NCI-H345 (cell line): ENCODE measurements around the gene ENTREP3.
A peak's percentile ranks its signal among the peaks of the same experiment; 100 is the strongest.
"Not testable (repeated sequence)": the region's sequence is repeated elsewhere in the genome, so short reads cannot be mapped to it uniquely, and the experiment has no call there.

Experiments used
- DNase-seq: peaks from one replicate; lab custom pipeline; 2025; lab: John Stamatoyannopoulos, UW

Gene ENTREP3

DNA sequence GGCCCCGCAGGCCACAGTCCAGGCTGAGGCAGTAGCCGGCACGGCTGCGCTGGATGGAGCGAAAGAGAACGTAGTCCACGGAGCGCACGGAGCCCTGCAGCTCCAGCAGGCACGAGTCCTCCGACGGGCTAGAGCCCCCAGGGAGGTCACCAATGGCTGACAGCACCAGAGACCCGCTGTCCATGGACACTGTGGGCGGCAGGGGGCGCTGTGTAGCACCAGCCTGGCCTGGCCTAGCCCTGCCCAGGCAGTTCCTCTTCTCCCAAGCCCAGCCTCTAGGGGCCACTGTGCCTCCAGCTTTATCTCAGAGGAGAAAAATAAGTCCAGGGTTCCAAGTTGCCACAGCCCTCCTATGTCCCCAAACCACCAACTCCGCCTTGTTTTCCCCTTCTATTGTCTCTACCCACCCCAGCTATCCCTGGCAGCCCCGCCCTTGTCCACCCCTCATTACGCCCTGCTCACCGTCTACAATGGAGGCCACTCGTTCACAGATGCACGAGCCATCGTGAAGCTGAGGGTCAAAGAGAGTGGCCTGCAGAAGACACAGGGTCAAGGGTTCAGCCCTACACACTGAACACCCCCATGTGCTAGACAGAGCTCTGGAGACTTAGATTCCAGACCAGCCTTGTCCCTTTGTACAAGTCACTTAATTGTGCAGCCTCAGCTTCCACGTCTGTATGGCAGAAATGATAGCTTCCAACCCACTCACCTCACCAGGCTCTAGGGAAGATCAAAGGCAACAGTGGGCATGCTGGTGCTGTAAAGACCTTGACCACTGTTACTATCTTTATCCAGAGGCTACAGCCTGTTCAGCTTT is 4.4 kb downstream of the ENTREP3 start:
- DNase-seq = peak; percentile 98

DNA sequence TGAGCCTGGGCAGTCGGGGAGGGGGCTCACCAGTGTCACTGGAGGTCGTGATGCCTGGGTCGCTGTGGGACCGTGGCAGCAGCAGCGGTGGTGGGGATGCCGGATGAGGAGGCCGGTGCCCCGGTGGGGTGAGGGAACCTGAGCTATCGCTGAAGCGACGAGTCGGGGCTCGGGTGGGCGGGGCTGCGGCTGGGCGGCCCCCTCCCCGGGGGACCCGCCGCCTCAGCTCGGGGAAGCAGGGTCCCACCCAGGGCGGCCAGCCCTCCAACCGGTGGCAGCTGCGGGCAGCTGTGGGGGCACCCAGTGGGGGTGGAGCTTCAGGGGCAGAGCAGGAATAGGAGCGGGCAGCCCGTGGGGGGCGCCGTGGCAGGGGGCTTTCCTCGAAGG is 5.0 kb downstream of the ENTREP3 start:
- no peak for DNase-seq

DNA sequence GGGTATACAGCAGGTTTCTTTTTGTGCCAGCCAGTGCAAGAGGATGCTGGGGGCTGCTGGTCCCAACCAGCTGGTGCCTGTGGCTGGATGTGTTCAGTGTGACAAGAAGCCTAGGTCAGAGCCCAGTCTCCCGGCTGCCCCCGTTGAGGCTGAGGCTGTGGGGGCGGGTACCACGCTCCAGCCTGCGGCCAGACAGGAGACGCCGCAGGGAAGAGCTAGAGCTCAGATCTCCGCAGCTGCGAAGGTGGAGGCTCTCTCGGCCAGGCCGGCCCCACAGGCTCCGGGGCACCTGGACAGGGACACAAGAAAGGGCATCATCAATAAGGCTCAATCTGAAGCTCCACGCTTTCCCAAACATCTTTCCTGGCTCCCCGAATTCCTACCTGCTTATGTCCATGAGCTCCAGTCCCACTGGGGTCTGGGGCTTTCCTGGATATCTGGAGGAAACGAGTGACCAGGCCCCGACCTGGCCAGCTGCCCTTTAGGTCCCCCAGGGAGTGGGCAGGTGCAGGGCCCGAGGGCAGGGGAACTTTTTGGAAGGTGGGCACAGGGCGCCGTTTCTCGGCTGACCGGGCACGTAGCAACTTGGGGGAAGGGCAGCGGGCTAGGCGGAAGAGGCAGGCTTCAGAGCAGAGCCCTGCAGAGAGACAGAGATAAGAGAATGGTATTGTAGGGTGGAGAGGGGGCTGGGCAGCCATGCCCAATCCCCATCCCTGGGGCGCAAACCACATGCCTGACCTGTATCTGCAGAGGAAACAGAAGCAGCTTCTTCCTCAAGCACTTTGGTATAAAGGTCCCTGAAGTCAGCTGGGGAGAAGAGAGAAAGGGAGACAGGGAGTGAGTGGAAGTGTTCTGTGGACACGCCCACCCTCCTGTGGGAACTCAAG is 7.4 kb downstream of the ENTREP3 start:
- no peak for DNase-seq

DNA sequence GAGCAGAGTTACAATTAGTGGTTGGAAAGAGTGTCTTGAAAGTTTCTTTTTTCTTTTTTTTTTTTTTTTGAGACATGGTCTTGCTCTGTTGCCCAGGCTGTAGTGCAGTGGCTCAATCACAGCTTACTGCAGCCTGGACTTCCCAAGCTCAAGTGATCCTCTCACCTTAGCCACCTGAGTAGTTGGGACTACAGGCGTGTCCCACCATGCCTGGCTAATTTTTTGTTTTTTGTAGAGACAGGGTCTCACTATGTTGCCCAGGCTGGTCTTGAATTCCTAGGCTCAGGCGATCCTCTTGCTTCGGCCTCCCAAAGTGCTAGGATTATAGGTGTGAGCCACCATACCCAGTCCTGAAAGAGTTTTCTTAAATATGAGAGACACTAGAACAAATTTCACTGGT is 8.5 kb downstream of the ENTREP3 start:
- not testable (repeated sequence) for DNase-seq

DNA sequence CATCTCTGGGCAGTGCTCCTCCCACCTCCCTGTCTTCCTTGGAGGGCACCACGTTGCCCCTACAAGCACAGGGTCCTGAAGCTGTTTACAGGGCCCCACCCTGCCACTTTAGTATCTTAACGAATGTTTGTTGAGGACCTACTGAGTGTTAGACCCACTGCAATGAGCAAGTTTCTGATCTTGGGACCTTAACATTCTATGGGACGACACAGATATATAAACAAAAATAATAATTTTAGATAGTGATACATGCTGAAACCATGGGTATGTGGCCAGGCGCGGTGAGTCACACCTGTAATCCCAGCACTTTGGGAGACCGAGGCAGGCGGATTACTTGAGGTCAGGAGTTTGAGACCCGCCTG is 10.1 kb downstream of the ENTREP3 start:
- DNase-seq = no peak

DNA sequence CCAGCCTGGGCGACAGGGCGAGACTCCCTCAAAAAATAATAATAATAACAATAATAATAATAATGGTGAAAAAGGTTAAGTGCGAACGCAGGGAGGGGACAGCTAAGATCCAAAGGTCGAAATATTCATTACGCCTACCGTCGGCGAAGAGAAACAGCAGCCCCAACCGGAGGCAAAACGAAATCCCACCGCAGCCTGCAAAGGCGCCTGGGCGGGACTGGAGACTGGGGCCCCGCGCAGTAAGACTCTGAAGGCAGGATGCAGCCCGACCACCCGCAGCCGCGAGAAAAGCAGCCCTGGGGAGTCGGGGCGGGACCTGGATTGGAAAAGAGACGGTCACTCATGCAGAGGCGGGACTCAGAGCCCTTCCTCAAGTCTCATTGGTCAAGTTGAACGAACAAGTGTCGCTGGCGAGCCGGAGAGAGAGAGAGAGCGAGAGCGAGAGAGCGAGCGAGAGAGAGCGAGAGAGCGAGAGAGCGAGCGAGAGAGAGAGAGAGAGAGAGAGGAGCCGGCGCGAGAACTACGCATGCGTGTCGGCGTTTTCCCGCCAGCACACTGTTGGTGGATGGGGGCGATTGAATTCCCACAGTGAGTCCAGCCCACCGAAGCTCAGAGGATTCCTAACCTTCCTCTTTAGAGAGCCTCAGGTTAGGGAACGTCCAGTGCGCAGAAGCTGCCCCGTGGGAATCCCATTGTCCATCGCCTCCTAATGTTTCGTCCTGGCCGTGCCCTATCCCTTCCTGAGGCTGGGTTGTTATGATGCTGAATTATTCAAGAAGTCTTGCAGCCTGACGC is 10.7 kb downstream of the ENTREP3 start:
- peak; percentile 100 for DNase-seq

DNA sequence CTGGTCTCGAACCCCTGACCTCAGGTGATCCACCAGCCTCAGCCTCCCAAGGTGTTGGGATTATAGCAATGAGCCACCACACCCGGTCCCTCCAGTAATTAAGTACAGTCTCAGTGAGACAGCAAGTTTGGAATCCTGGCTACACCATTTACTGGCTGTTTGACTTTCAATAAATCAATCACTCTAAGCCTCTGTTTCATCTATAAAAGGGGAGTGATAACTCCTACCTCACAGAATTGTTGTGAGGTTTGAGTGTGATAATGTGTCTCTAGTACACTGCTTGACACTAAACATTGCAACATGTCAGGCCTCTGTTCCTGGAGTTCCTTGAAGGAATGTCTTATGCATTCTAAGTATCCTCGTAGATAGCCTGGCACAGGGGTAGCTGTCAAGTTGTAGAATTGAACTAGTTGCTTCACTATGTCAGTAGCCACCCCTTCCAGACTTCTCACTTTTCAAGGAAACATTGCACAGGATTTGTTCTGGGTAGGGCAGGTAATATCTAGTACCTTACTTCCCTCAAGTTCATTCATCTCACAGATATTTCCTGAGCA is 12.4 kb downstream of the ENTREP3 start:
- DNase-seq = no peak

DNA sequence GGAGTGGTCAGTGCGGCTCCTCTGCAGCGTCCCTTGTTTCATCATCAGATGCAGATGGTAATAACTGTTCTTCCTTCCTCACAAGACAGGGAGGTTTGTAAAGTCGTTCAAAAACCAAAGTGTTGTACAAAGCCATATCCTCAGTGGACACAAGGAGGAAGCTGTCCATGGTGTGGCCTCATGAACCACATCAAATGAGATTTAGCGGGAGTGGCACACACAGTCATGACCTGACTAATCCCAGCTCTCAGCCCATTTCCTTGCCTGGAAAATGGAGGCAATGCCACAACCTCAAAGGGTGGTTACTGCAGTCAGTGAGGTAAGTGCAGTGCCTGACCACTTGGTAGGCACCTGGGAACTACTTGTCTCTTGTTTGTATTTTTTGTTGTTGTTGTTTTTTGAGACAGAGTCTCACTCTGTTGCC is 13.4 kb downstream of the ENTREP3 start:
- no peak for DNase-seq

DNA sequence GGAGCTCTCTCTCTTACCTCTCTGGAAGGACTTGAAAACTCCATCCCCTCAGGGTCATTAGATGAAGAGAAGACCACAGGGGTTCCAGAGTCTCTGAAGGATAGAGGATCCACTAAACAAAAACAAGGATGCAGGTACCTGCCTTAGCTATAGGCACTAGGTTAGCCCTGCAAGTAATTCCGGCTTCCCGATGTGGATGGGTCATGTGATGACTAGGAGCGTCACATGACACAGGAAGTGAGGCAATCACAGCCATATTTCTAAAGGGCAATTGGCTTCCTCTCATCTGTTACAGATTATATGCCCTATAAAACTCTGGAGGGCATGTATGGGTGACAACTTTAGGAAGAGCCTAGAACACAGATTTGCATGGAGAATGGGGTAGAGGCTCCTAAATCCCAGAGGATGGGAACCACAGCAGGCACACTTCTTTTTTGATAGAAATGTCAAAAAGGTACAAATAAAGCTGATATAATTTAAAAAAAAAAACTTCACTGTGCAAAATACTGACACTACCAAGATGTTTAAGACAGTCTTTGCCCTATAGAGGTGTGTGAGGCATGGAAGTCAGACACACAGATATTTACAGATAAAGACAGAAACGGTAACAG is 14.1 kb downstream of the ENTREP3 start:
- DNase-seq = peak; percentile 96

DNA sequence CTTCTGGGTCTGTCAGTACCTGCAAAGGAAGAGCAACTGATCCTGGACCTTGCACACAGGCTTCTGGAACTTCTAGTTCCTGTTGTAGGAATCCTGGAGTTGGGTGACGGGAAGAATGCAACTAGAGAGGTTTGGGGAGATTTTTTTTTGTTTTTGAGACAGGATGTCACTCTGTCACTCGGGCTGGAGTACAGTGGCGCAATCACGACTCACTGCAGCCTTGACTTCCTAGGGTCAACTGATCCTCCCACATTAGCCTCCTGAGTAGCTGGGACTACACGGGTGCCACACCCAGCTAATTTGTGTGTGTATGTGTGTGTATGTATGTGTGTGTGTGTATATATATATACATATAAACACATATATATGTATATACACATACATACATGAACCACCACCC is 18.8 kb downstream of the ENTREP3 start:
- DNase-seq = no peak

DNA sequence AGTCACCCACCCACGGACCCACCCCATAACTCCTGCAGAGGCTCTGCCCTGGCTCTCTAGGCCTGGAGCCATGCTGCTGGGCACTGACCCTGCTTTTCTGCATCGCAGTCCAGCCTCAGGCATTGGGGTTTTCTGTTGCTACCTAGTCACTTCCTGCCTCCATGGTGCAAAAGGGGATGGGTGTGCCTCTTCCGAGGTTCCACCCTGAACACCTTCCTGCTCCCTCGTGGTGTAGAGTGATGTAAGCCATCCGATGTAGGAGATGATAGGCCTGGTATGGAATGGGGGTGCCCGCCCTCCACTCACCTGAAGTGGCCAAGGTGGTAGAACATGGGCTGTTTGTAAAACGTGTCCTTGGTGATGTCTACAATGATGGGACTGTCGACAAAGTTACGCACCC is 19.9 kb downstream of the ENTREP3 start:
- not testable (repeated sequence) for DNase-seq

DNA sequence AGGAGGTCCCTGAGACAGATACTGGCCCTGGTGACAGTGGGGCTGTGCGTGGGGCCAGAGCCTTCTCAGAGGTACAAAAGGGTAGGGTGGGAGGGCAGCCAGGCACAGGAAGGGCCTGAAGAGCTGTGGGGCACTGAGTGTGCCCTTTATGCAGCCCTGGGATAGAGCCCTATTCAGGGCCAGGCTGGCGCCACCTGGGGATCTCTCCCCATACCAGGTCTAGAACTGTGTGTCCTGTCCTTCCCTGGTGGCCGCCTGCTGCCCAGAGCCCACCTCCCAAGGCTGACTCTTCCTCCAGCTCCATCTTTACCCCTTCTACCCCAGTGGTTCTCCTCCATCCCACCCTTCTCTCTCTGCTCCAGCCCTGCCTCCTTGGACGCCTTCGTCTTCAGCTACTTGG is 21.8 kb downstream of the ENTREP3 start:
- not testable (repeated sequence) for DNase-seq

DNA sequence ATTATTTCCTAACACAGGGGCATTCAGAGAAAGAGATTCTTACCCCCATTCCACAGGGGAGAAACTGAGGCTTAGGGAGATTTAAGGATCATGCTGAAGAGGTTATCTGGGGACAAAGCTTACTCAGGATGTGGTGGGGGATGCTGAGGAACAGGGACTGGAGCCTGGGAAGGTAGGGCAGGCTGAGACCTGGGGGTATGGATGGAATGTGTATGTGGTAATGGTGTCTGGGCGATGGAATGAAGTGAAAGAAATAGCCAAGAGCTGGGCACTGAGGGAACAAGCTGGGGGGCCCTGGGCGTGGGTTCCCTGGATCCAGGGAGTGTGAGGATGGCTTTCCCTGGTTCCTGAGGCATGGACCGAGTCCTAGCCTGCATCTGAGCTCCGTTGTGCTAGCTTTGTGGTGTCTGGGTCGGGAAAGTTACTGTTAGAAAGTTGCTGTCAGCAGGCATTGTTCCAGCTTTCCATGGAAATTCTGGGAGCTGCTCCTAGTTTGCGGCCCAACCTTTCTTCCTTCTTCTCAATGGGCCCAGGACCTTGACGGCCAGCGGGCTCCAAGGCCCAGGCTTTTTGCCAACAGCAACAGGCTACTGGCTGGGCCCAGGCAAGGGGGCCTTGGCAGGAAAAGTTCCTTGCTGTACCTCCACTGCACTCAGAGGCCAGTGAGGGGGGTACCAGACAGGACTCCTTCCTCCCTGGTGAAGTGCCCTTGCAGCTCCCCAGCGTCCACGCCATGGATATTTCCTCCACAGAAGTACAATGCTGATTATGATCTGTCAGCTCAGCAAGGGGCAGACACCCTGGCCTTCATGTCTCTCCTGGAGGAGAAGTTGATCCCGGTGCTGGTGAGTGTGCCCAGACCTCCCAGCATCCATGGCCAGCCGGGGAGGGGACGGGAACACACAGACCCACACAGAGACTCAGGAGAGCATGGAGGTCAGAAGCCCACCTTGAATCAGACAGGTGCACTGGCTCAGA is 23.0 kb downstream of the ENTREP3 start:
- not testable (repeated sequence) for DNase-seq

DNA sequence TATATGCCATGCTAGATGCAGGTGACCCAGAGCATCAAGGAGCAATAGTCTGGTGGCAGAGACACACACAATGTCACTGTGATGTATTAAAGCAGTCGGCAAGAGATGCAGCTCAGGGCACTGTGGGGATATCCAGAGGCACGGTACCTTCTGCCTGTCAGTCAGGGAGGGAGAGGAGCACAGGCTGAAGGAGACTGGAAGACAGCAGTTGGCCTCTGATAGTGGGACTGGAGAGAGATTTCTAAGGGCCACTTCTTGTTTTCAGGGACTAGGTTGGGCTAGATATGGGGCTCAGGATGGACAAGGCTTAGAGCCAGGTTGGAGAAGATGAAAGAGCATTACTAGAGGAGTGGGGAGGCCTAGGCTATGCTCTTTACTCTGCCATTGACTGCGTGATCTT is 24.0 kb downstream of the ENTREP3 start:
- DNase-seq = not testable (repeated sequence)

DNA sequence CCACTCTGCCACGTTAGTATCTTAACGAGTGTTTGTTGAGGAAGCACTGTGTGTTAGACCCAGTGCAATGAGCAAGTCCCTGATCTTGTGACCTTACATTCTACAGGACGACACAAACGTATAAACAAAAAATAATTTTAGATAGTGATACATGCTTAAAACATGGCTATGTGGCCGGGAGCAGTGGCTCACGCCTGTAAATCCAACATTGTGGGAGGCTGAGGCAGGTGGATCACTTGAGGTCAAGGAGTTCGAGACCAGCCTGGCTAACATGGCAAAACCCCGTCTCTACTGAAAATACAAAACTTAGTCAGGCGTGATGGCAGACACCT is 27.2 kb downstream of the ENTREP3 start:
- DNase-seq = no peak

DNA sequence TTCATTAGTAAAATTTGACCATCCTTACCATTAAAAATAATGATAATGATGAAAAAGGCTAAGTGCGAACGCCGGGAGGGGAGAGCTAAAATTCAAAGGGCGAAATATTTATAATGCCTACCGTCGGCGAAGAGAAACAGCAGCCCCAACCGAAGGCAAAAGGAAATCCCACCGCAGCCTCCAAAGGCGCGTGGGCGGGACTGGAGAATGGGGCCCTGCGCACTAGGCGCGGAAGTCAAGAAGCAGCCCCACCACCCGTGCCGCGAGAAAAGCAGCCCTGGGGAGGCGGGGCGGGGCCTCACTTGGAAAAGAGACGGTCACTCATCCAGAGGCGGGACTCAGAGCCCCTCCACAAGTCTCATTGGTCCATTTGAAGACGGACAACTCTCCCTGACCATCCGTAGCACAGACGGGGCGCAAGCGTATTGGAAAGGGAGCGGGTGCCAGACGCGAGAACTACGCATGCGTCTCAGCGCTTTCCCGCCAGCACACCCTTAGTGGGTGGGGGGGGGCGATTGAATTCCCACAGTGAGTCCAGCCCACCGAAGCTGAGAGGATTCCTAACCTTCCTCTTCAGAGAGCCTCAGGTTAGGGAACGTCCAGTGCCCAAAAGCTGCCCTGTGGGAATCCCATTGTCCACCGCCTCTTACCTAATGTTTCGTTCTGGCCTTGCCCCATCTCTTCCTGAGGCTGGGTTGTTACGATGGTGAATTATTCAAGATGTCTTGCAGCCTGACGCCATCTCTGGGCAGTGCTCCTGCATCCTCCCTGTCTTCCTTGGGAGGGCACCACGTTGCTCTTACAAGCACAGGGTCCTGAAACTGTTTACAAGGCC is 27.8 kb downstream of the ENTREP3 start:
- peak; percentile 100 for DNase-seq

DNA sequence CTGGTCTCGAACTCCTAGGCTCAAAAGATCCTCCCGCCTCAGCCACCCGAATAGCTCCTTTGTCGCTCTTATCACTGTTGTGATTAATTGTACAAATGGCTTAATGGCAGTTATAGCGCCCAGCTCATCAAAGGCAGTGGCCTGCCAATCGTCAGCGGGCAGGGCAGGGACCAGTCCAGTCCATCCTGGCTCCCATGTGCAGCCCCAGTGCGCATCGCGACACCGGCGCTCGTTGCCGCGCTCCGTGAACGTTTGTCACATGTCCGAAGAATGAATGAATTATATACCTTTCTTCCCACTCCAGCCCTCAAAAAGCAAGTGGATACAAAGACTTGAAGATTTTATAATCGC is 28.4 kb downstream of the ENTREP3 start:
- DNase-seq = peak; percentile 79

DNA sequence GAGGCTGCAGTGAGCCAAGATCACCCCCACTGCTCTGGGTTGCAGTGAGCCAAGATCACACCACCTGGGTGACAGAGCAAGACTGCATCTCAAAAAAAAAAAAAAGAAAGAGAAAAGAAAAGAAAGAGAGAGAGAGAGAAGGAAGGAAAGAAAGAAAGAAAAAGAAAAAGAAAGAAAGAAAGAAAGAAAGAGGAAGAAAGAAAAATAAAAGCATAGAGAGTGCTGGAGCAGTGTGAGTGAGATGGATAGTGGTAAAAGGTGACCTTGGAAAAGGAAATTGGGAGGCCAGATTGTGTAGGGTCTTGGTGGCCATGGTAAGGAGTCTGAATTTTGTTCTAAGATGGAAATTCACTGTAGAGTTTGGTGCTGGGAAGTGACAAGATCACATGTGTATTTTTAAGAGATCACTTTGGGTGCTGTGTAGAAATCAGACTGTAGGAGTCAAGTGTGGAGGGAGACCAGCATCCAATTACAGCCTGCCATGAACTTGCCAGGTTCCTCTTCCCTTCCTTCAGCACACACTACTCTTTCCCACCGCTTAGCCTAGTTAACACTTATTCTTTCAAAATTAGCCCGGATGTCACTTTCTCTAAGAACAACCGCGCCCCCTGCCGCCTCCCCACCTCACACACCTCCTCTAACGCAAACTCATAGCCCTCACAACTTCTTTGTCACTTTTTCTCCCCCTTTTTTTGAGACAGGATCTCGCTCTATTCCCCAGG is 28.9 kb downstream of the ENTREP3 start:
- DNase-seq = peak; percentile 87

DNA sequence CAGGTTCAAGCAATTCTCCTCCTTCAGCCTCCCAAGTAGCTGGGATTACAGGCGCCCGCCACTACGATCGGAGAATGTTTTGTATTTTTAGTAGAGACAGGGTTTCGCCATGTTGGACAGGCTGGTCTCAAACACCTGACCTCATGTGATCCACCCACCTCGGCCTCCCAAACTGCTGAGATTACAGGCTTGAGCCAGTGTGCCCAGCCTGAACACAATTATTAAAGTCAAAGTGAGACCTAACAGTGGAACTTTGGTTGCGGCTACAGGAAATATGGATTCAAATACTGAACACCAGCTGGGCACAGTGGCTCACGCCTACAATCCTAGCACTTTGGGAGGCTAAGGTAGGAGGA is 29.9 kb downstream of the ENTREP3 start:
- DNase-seq = not testable (repeated sequence)
